Ovary (tissue), 3 donors: ENCODE results near the gene LGR5.

Source experiments
- CTCF ChIP-seq, 3 donors: fragments of 450-650 bp in 2 of 3; fragments of 200-600 bp in 1 of 3; IDR thresholded peaks; one replicate each; pipeline versions ENCODE4 v1.5.1 to v1.8.0; 2016 to 2022; ENCODE audit warnings: antibody characterized with exemption in 3 of 3, mild to moderate bottlenecking in 1 of 3
- EP300 ChIP-seq: sonication (generic); formaldehyde crosslinking; IDR thresholded peaks from one replicate; pipeline ENCODE4 v1.6.1; 2017; ENCODE audit warnings: antibody characterized with exemption
- POLR2A ChIP-seq: fragments of 450-650 bp; IDR thresholded peaks from one replicate; pipeline ENCODE4 v1.6.1; 2017; ENCODE audit warnings: antibody characterized with exemption, mild to moderate bottlenecking, moderate library complexity
- donor health status: DM: no; HTN: no; CAD: no.

DNA sequence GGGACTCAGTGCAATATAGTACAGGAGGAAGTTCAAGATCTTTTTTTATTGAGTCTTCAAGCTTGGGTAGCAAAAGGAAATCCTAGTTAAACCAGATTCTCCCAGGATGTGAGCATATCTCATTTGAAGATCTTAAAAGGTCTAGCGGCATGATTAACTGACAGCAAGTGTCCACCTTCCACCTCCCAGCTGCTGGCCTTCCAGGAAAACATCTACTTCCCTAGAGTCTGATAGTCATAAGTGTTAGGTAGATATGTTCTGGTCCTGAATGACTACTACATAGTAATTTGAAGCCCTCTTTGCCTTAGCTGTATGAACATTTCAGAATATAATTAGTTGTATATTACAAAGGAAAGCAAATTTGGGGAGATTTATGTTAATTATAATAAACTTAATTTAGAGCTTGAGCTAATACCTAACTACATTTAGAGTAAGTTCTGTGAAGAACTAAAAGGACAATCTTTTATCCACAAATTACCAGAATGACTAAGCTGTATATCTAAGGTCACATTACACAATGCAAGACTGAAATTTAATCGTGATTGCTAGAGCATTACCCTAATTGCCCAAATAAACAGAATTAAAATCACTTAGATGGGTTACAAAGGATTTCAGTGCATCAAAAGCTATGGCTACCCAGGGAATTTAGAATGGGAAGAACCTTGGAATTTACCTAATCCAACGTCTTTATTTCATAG is 9.9 kb downstream of the LGR5 start:
- TF ChIP-seq CTCF (IDR thresholded peaks at IDR 0.05), result no peak
- no peak for TF ChIP-seq EP300
- no peak for TF ChIP-seq POLR2A
